Liver (tissue), 9 donors: ENCODE measurements around the gene CREB3L2. TPM values are rescaled to one million over a fixed set of nuclear protein-coding genes. Genes with fewer than 3 reads are reported as not detected.

ENCODE experiments used
- DNase-seq: peaks from one replicate; pipeline ENCODE4 v3.0.0-alpha.2; 2017; ENCODE audit warnings: low spot score
- H3K27ac ChIP-seq, 2 donors: one replicate each; pipeline ENCODE4 v1.7.0; 2013; ENCODE audit warnings: inconsistent platforms in 2 of 2, low read length in 2 of 2, control low read depth in 1 of 2, low read depth in 1 of 2, mild to moderate bottlenecking in 1 of 2
- H3K27me3 ChIP-seq, 4 donors: one replicate each; pipeline versions ENCODE4 v1.6.1 to v1.7.0; 2013; ENCODE audit warnings: low read length in 3 of 4, inconsistent platforms in 1 of 4, mild to moderate bottlenecking in 1 of 4, moderate library complexity in 1 of 4; ENCODE audit not compliant: control insufficient read depth in 4 of 4, insufficient read depth in 4 of 4
- H3K36me3 ChIP-seq, 4 donors: one replicate each; pipeline versions ENCODE4 v1.6.1 to v1.7.0; 2013; ENCODE audit warnings: low read length in 3 of 4, mild to moderate bottlenecking in 3 of 4, low read depth in 1 of 4, moderate library complexity in 1 of 4; ENCODE audit not compliant: control insufficient read depth in 4 of 4, insufficient read depth in 3 of 4
- H3K4me1 ChIP-seq, 4 donors: one replicate each; pipeline versions ENCODE4 v1.6.1 to v1.7.0; 2013; ENCODE audit warnings: low read length in 3 of 4, mild to moderate bottlenecking in 3 of 4, moderate library complexity in 1 of 4; ENCODE audit not compliant: control insufficient read depth in 4 of 4, insufficient read depth in 4 of 4
- H3K4me3 ChIP-seq, 3 donors: one replicate each; pipeline versions ENCODE4 v1.6.1 to v1.7.0; 2013; ENCODE audit warnings: low read length in 3 of 3, control low read depth in 1 of 3, low read depth in 1 of 3, mild to moderate bottlenecking in 1 of 3
- H3K9ac ChIP-seq, 2 donors: one replicate each; pipeline ENCODE4 v1.7.0; 2013; ENCODE audit warnings: low read length in 2 of 2, mild to moderate bottlenecking in 2 of 2, moderate library complexity in 2 of 2, control low read depth in 1 of 2, low read depth in 1 of 2
- H3K9me3 ChIP-seq, 4 donors: one replicate each; pipeline versions ENCODE4 v1.6.1 to v1.7.0; 2013; ENCODE audit warnings: low read length in 3 of 4; ENCODE audit not compliant: control insufficient read depth in 4 of 4
- EGR1 ChIP-seq, 2 donors: IDR thresholded peaks; 2 replicates each; pipeline ENCODE4 v1.6.1; 2016 to 2018; ENCODE audit warnings: antibody characterized with exemption in 2 of 2, low read depth in 2 of 2
- FOXA1 ChIP-seq: IDR thresholded peaks from 2 replicates; pipeline ENCODE4 v1.6.1; 2016; ENCODE audit warnings: antibody characterized with exemption
- FOXA2 ChIP-seq: IDR thresholded peaks from 2 replicates; pipeline ENCODE4 v1.6.1; 2016; ENCODE audit warnings: antibody characterized with exemption
- GABPA ChIP-seq, 2 donors: IDR thresholded peaks in 1 of 2; conservative IDR thresholded peaks in 1 of 2; 2 replicates each; pipeline ENCODE4 v1.6.1; 2016; ENCODE audit warnings: antibody characterized with exemption in 2 of 2, mild to moderate bottlenecking in 1 of 2, moderate library complexity in 1 of 2
- HNF4A ChIP-seq, 2 donors: conservative IDR thresholded peaks; 2 replicates each; pipeline ENCODE4 v1.6.1; 2016; ENCODE audit warnings: antibody characterized with exemption in 2 of 2, mild to moderate bottlenecking in 2 of 2
- HNF4G ChIP-seq: IDR thresholded peaks from 2 replicates; pipeline ENCODE4 v1.6.1; 2016; ENCODE audit warnings: antibody characterized with exemption
- JUND ChIP-seq, 2 donors: IDR thresholded peaks; 2 replicates each; pipeline ENCODE4 v1.6.1; 2016; ENCODE audit warnings: antibody characterized with exemption in 2 of 2
- RAD21 ChIP-seq, 2 donors: IDR thresholded peaks; 2 replicates each; pipeline ENCODE4 v1.6.1; 2016; ENCODE audit warnings: antibody characterized with exemption in 2 of 2, mild to moderate bottlenecking in 2 of 2
- RXRA ChIP-seq, 2 donors: IDR thresholded peaks; 2 replicates each; pipeline ENCODE4 v1.6.1; 2017 to 2018; ENCODE audit warnings: antibody characterized with exemption in 2 of 2, mild to moderate bottlenecking in 1 of 2
- SP1 ChIP-seq: IDR thresholded peaks from 2 replicates; pipeline ENCODE4 v1.6.1; 2018; ENCODE audit warnings: antibody characterized with exemption, mild to moderate bottlenecking
- WGBS: extraction: QIAGEN DNeasy Blood & Tissue Kit; methylation state at CpG from one replicate; pipeline ENCODE4 v1.1.7; 2013; 5-methylcytosine and 5-hydroxymethylcytosine counted together
- polyA plus RNA-seq, 2 donors: library from polyadenylated mRNA; stranded (reverse) in 1 of 2; unstranded in 1 of 2; fragments of 200-250 nt in 1 of 2; fragments of >200 nt in 1 of 2; fragmentation: Nextera tagmentation in 1 of 2; extraction: Ambion mirVana in 1 of 2; gene quantifications; one replicate each; pipeline versions ENCODE4 v1.2.1 to v1.2.3, GENCODE V29; 2013 to 2015
- total RNA-seq, 2 donors: library from RNA; depleted of rRNA; stranded (reverse); fragments of >200 nt; gene quantifications; one replicate each; pipeline ENCODE4 v1.2.3, GENCODE V29; 2014
- TF ChIP-seq, protein P1 (sequence below): IDR thresholded peaks from 2 replicates; pipeline ENCODE4 v1.6.1; 2016; ENCODE audit warnings: antibody characterized with exemption
- TF ChIP-seq, protein P2 (sequence below): fragments of 150-350 bp; IDR thresholded peaks from 2 replicates; pipeline ENCODE4 v1.5.1; 2017; ENCODE audit warnings: improper control_type of control experiment, low read depth, low read length; ENCODE audit not compliant: missing input control
- TF ChIP-seq, protein P3 (sequence below): IDR thresholded peaks from 2 replicates; pipeline ENCODE4 v1.6.1; 2016; ENCODE audit warnings: antibody characterized with exemption
- TF ChIP-seq, protein P4 (sequence below): IDR thresholded peaks from 2 replicates; pipeline ENCODE4 v1.6.1; 2016; ENCODE audit warnings: antibody characterized with exemption
- TF ChIP-seq, protein P5 (sequence below): IDR thresholded peaks from 2 replicates; pipeline ENCODE4 v1.6.1; 2016; ENCODE audit warnings: antibody characterized with exemption, mild to moderate bottlenecking
- donor health status: healthy.
- donor health status: healthy.
- donor health status: healthy.
- donor health status: healthy.
- donor health status: healthy.

CREB3L2 gene
- total and polyA plus RNA-seq, 4 donors, result 6.7 to 16.6 (median 9.9) TPM

DNA sequence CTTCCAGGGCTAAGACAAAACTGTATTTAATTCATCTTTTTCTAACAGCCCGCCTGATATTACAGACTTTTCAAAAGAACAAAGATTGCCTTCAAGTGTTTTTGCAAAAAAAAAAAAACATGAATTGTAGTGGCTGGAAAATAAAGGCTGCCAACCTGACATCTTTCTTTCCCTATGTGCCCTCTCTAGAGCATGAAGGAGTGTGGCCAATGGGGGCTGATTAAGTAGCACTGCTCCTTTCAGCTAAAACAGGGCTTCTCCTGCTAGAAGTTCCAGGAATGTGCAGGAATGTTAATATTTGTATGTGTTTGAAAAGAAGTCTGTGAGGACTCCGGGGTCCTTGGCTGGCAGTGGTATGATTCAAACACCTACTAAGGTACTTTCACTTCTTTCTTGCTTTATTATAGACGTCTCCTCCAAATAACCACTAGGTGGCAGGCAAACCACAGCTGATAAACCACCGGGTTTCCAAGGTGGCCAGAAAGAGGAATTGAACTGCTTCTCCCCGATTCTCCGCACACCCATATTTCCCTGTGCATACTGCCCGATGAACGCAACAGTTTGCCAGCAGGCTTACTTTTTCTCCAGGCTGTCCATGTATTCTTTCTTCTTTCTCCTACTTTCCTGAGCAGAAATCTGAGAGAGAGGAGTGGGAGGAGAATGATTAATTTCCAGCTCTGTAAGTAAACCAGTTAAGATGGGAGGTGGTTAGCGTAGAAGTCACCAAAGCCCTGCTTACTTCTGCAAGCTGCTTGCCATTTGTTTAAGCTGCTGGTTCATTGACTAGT lies 98.3 kb downstream of the CREB3L2 start:
- no peak overlapping the region for H3K9ac ChIP-seq
- peaks cover 5 to 57% (median 38%) of the 10 kb centered on the region in 4 donors for H3K36me3 ChIP-seq
- no peak overlapping the region for H3K4me3 ChIP-seq
- no peaks in the 10 kb centered on the region for H3K9me3 ChIP-seq
- peak; percentile 59 for DNase-seq
- H3K4me1 ChIP-seq, result peaks cover 0 to 13% (median 2%) of the 10 kb centered on the region in 4 donors
- 32% methylated on average over 9 of the region's 9 CpGs for WGBS
- no peaks in the 10 kb centered on the region for H3K27me3 ChIP-seq
- no peak overlapping the region for H3K27ac ChIP-seq
- TF ChIP-seq HNF4A (conservative IDR thresholded peaks at IDR 0.05), result no peak
- TF ChIP-seq, protein P1, sequence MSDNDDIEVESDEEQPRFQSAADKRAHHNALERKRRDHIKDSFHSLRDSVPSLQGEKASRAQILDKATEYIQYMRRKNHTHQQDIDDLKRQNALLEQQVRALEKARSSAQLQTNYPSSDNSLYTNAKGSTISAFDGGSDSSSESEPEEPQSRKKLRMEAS, result no peak
- TF ChIP-seq, protein P2, sequence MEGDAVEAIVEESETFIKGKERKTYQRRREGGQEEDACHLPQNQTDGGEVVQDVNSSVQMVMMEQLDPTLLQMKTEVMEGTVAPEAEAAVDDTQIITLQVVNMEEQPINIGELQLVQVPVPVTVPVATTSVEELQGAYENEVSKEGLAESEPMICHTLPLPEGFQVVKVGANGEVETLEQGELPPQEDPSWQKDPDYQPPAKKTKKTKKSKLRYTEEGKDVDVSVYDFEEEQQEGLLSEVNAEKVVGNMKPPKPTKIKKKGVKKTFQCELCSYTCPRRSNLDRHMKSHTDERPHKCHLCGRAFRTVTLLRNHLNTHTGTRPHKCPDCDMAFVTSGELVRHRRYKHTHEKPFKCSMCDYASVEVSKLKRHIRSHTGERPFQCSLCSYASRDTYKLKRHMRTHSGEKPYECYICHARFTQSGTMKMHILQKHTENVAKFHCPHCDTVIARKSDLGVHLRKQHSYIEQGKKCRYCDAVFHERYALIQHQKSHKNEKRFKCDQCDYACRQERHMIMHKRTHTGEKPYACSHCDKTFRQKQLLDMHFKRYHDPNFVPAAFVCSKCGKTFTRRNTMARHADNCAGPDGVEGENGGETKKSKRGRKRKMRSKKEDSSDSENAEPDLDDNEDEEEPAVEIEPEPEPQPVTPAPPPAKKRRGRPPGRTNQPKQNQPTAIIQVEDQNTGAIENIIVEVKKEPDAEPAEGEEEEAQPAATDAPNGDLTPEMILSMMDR, result peak; percentile 89
- TF ChIP-seq, protein P3, sequence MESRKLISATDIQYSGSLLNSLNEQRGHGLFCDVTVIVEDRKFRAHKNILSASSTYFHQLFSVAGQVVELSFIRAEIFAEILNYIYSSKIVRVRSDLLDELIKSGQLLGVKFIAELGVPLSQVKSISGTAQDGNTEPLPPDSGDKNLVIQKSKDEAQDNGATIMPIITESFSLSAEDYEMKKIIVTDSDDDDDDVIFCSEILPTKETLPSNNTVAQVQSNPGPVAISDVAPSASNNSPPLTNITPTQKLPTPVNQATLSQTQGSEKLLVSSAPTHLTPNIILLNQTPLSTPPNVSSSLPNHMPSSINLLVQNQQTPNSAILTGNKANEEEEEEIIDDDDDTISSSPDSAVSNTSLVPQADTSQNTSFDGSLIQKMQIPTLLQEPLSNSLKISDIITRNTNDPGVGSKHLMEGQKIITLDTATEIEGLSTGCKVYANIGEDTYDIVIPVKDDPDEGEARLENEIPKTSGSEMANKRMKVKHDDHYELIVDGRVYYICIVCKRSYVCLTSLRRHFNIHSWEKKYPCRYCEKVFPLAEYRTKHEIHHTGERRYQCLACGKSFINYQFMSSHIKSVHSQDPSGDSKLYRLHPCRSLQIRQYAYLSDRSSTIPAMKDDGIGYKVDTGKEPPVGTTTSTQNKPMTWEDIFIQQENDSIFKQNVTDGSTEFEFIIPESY, result no peak
- TF ChIP-seq HNF4G, result no peak
- TF ChIP-seq, protein P4, sequence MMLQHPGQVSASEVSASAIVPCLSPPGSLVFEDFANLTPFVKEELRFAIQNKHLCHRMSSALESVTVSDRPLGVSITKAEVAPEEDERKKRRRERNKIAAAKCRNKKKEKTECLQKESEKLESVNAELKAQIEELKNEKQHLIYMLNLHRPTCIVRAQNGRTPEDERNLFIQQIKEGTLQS, result no peak
- TF ChIP-seq RAD21 (IDR thresholded peaks at IDR 0.05), result peak; percentile 98 to 99
- TF ChIP-seq, protein P5, sequence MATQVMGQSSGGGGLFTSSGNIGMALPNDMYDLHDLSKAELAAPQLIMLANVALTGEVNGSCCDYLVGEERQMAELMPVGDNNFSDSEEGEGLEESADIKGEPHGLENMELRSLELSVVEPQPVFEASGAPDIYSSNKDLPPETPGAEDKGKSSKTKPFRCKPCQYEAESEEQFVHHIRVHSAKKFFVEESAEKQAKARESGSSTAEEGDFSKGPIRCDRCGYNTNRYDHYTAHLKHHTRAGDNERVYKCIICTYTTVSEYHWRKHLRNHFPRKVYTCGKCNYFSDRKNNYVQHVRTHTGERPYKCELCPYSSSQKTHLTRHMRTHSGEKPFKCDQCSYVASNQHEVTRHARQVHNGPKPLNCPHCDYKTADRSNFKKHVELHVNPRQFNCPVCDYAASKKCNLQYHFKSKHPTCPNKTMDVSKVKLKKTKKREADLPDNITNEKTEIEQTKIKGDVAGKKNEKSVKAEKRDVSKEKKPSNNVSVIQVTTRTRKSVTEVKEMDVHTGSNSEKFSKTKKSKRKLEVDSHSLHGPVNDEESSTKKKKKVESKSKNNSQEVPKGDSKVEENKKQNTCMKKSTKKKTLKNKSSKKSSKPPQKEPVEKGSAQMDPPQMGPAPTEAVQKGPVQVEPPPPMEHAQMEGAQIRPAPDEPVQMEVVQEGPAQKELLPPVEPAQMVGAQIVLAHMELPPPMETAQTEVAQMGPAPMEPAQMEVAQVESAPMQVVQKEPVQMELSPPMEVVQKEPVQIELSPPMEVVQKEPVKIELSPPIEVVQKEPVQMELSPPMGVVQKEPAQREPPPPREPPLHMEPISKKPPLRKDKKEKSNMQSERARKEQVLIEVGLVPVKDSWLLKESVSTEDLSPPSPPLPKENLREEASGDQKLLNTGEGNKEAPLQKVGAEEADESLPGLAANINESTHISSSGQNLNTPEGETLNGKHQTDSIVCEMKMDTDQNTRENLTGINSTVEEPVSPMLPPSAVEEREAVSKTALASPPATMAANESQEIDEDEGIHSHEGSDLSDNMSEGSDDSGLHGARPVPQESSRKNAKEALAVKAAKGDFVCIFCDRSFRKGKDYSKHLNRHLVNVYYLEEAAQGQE, result no peak

DNA sequence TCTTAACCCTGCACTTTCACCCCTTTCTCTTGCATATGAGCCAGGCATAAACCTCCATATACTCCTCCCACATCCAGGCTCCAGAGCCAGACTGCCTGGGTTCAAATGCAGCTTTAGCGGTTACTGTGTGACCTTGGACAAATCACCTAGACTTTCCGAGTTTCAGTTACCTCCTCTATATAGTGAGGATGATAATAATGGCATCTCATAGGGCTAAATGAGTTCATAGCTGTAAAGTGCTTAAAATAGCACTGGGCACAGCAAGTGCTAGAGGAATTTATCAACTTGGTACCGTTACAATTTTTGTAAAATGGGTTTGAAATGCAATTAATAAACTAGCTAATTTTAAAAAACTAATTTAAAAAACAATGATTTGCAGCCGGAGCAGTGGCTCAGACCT lies 101.7 kb downstream of the CREB3L2 start:
- peaks cover 4 to 36% (median 27%) of the 10 kb centered on the region in 4 donors for H3K36me3 ChIP-seq
- no peak overlapping the region for H3K27ac ChIP-seq
- H3K4me3 ChIP-seq, result no peak overlapping the region
- no peaks in the 10 kb centered on the region for H3K27me3 ChIP-seq
- H3K9ac ChIP-seq, result no peak overlapping the region
- 82% methylated on average over 4 of the region's 4 CpGs for WGBS
- H3K9me3 ChIP-seq, result no peaks in the 10 kb centered on the region
- no peak for DNase-seq
- H3K4me1 ChIP-seq, result peaks cover 0 to 13% (median 2%) of the 10 kb centered on the region in 4 donors
- no peak for TF ChIP-seq RXRA (IDR thresholded peaks at IDR 0.05)
- TF ChIP-seq JUND (IDR thresholded peaks at IDR 0.05), result no peak
- TF ChIP-seq SP1, result no peak
- no peak for TF ChIP-seq HNF4G
- no peak for TF ChIP-seq EGR1 (IDR thresholded peaks at IDR 0.05; ENCODE audit: low read depth in 2 of 2)
- no peak for TF ChIP-seq FOXA1
- TF ChIP-seq, protein P4, result no peak
- no peak for TF ChIP-seq FOXA2
- TF ChIP-seq, protein P5, result no peak
- TF ChIP-seq, protein P3, result no peak
- TF ChIP-seq HNF4A (conservative IDR thresholded peaks at IDR 0.05), result no peak
- TF ChIP-seq GABPA (IDR thresholded peaks at IDR 0.05 in 1 of 2, conservative IDR thresholded peaks at IDR 0.05 in 1 of 2), result no peak
